Pancreas (tissue), 10 donors: ENCODE results near the gene HMGCL. TPM values are rescaled to one million over a fixed set of nuclear protein-coding genes. Genes with fewer than 3 reads are reported as not detected.

Source experiments
- ATAC-seq, 4 donors: fragments of 200-7000 bp; cut with Tn5 transposase; one replicate each; pipeline versions ENCODE4 v1.8.0 to v1.9.1; 2020; ENCODE audit warnings: mild to moderate bottlenecking in 4 of 4, moderate library complexity in 4 of 4
- DNase-seq, 6 donors: peaks; one replicate each; pipeline ENCODE4 v3.0.0-alpha.2; 2020
- FAIRE-seq: peaks from 2 replicates; lab custom pipeline; 2012; peaks lifted over from hg19 to GRCh38; lab: Jason Lieb, UNC
- H3K27ac ChIP-seq, 4 donors: fragments of 200-600 bp; sonication (generic); 1 replicate in 3 of 4; 2 replicates in 1 of 4; pipeline versions ENCODE4 v1.5.0 to v1.8.0; 2020
- H3K27me3 ChIP-seq, 4 donors: fragments of 200-600 bp; one replicate each; pipeline ENCODE4 v1.8.0; 2021
- H3K36me3 ChIP-seq, 3 donors: fragments of 200-600 bp; sonication (generic) in 1 of 3; one replicate each; pipeline versions ENCODE4 v1.5.0 to v1.8.0; 2020 to 2021
- H3K4me1 ChIP-seq, 3 donors: fragments of 200-600 bp; one replicate each; pipeline ENCODE4 v1.8.0; 2021
- H3K4me3 ChIP-seq, 4 donors: fragments of 200-600 bp; sonication (generic) in 2 of 4; one replicate each; pipeline versions ENCODE4 v1.5.0 to v1.8.0; 2020 to 2021
- H3K9me3 ChIP-seq, 4 donors: fragments of 200-600 bp; one replicate each; pipeline ENCODE4 v1.8.0; 2021
- CTCF ChIP-seq, 4 donors: fragments of 200-600 bp; sonication (generic) in 3 of 4; IDR thresholded peaks; one replicate each; pipeline versions ENCODE4 v1.5.0 to v1.8.0; 2021; ENCODE audit warnings: antibody characterized with exemption in 4 of 4
- WGBS, 2 donors: extraction: QIAGEN DNeasy Blood & Tissue Kit; methylation state at CpG; one replicate each; pipeline ENCODE4 v1.1.7; 2013; 5-methylcytosine and 5-hydroxymethylcytosine counted together
- intact Hi-C, 3 donors: fragments of 100-400 bp; cut with DNase I; formaldehyde crosslinking; loops; one replicate each; pipeline versions ENCODE4 v1.11.1 to v1.14.2; 2022
- polyA plus RNA-seq, 2 donors: library from polyadenylated mRNA; stranded (reverse); fragments of 200-250 nt; gene quantifications; one replicate each; pipeline ENCODE4 v1.2.3, GENCODE V29; 2013
- total RNA-seq, 6 donors: library from RNA; stranded (reverse); fragmentation: NEBNext Ultra II Directional in 4 of 6; extraction: Animal tissue kit (Norgen Biotek cat#: 25700) in 4 of 6; gene quantifications; one replicate each; pipeline versions ENCODE4 v1.2.1 to v1.2.4, GENCODE V29; 2021 to 2023
- donor health status: healthy with polysubstance abuse.
- donor health status: DM: no; HTN: no; CAD: no; lungs with moderate emphysema.
- donor health status: DM: no; HTN: no; CAD: no.
- donor health status: control.
- donor health status: control.
- donor health status: Bipolar disorder and iron deficiency.
- donor health status: DM: yes; HTN: yes; CAD: no.
- donor health status: DM: no; HTN: no; CAD: no.
- donor health status: DM: no; HTN: no; CAD: no.
- donor health status: DM: yes; HTN: yes; CAD: no.

HMGCL gene
- total and polyA plus RNA-seq, 8 donors: 16.2 to 27.0 (median 17.3) TPM

GRCh38 chr1:23793861-23794731 lies 31.1 kb downstream of the HMGCL start:
- TF ChIP-seq CTCF (IDR thresholded peaks at IDR 0.05): no peak
- no peaks in the 10 kb centered on the region for H3K27me3 ChIP-seq
- WGBS, 2 donors: 61 to 67% methylated on average over 20 to 21 of the region's 21 CpGs
- FAIRE-seq: no peak
- ATAC-seq: no peak
- DNase-seq: peak in 1 of 6 donors; percentile 73
- H3K9me3 ChIP-seq: no peaks in the 10 kb centered on the region
- intact Hi-C loops: no loop called here
- no peaks in the 10 kb centered on the region for H3K36me3 ChIP-seq
- H3K4me3 ChIP-seq: no peak overlapping the region
- no peak overlapping the region for H3K27ac ChIP-seq
- peaks cover under 1 to 23% (median 16%) of the 10 kb centered on the region in 3 donors for H3K4me1 ChIP-seq

GRCh38 chr1:23793018-23793781 lies 32.0 kb downstream of the HMGCL start:
- Histone ChIP-seq H3K27me3 (no peaks in the 10 kb centered on the region), H3K27ac (no peak overlapping the region), H3K36me3 (no peaks in the 10 kb centered on the region), H3K4me1 (peaks cover 0 to 14% (median 9%) of the 10 kb centered on the region in 3 donors), H3K4me3 (no peak overlapping the region), H3K9me3 (no peaks in the 10 kb centered on the region)
- 64 to 66% methylated on average over 16 of the region's 16 CpGs for WGBS, 2 donors
- intact Hi-C loops: no loop called here
- ATAC-seq (peak in 2 of 4 donors; percentile 24 to 39), FAIRE-seq (no peak), DNase-seq (peak in 5 of 6 donors; percentile 46 to 81 (median 54))
- TF ChIP-seq CTCF (IDR thresholded peaks at IDR 0.05): no peak

- WGBS, 2 donors: 63 to 68% methylated on average over 17 to 19 of the region's 19 CpGs
- H3K36me3 ChIP-seq: peaks cover 0 to 2% (median under 1%) of the 10 kb centered on the region in 3 donors
- H3K27ac ChIP-seq: no peak overlapping the region
- no peak for FAIRE-seq
- no peaks in the 10 kb centered on the region for H3K9me3 ChIP-seq
- peaks cover 0 to 12% (median 5%) of the 10 kb centered on the region in 3 donors for H3K4me1 ChIP-seq
- peak in 1 of 6 donors; percentile 70 for DNase-seq
- H3K27me3 ChIP-seq: no peaks in the 10 kb centered on the region
- ATAC-seq: no peak
- no peak for TF ChIP-seq CTCF (IDR thresholded peaks at IDR 0.05)
- H3K4me3 ChIP-seq: peak overlapping the region in 2 of 4 donors; percentile 56 to 66
- intact Hi-C loops: no loop called here
Measured at GRCh38 chr1:23792151-23792945, 32.9 kb downstream of the HMGCL start.

GRCh38 chr1:23791516-23792047 lies 33.6 kb downstream of the HMGCL start:
- ATAC-seq (peak; percentile 14 to 38 (median 25)), DNase-seq (peak in 3 of 6 donors; percentile 24 to 53 (median 36)), FAIRE-seq (no peak)
- Histone ChIP-seq H3K9me3 (no peaks in the 10 kb centered on the region), H3K27ac (peak overlapping the region in 2 of 4 donors; percentile 6 to 17), H3K36me3 (peaks cover 0 to 10% (median 6%) of the 10 kb centered on the region in 3 donors), H3K4me3 (peak overlapping the region; percentile 51 to 76 (median 61)), H3K4me1 (peaks cover 0 to 12% (median 5%) of the 10 kb centered on the region in 3 donors), H3K27me3 (no peaks in the 10 kb centered on the region)
- no peak for TF ChIP-seq CTCF (IDR thresholded peaks at IDR 0.05)
- WGBS, 2 donors: 1% methylated on average over 15 of the region's 15 CpGs
- intact Hi-C loops: no loop called here
